H9 (cell line): Measurements from ENCODE around the gene FLT1. TPM values are rescaled to one million over a fixed set of nuclear protein-coding genes. Genes with fewer than 3 reads are reported as not detected.

Experiments used
- DNase-seq: peaks from one replicate; pipeline ENCODE4 v3.0.0-alpha.2; 2017
- H2AFZ ChIP-seq: one replicate; pipeline ENCODE4 v1.6.1; 2013; ENCODE audit warnings: mild to moderate bottlenecking, low read length, control low read depth, moderate library complexity
- H2AK5ac ChIP-seq: 2 replicates; pipeline ENCODE4 v1.6.1; 2013; ENCODE audit warnings: low read length, control low read depth, mixed read lengths; ENCODE audit not compliant: insufficient read length
- H2BK120ac ChIP-seq: one replicate; pipeline ENCODE4 v1.6.1; 2013; ENCODE audit warnings: low read depth, mild to moderate bottlenecking, low read length, control low read depth, inconsistent platforms; ENCODE audit not compliant: poor library complexity, severe bottlenecking
- H2BK12ac ChIP-seq: 2 replicates; pipeline ENCODE4 v1.6.1; 2013; ENCODE audit warnings: low read length, control low read depth, mixed read lengths, low read depth; ENCODE audit not compliant: insufficient read length
- H2BK15ac ChIP-seq: 2 replicates; pipeline ENCODE4 v1.6.1; 2013; ENCODE audit warnings: low read depth, low read length, control low read depth
- H2BK20ac ChIP-seq: one replicate; pipeline ENCODE4 v1.6.1; 2013; ENCODE audit warnings: low read depth, mild to moderate bottlenecking, low read length, control low read depth, inconsistent platforms; ENCODE audit not compliant: poor library complexity, severe bottlenecking
- H2BK5ac ChIP-seq: 2 replicates; pipeline ENCODE4 v1.6.1; 2013; ENCODE audit warnings: low read length, control low read depth, mixed read lengths; ENCODE audit not compliant: insufficient read length
- H3K14ac ChIP-seq: 2 replicates; pipeline ENCODE4 v1.6.1; 2013; ENCODE audit warnings: low read length, control low read depth; ENCODE audit not compliant: insufficient read depth
- H3K18ac ChIP-seq: 2 replicates; pipeline ENCODE4 v1.6.1; 2013; ENCODE audit warnings: low read depth, mild to moderate bottlenecking, mixed read lengths, low read length, control low read depth; ENCODE audit not compliant: insufficient read length
- H3K23ac ChIP-seq: 2 replicates; pipeline ENCODE4 v1.6.1; 2013; ENCODE audit warnings: low read length, control low read depth, mixed read lengths, low read depth; ENCODE audit not compliant: insufficient read length
- H3K23me2 ChIP-seq: 2 replicates; pipeline ENCODE4 v1.6.1; 2013; ENCODE audit warnings: low read depth, mild to moderate bottlenecking, mixed read lengths, low read length, control low read depth; ENCODE audit not compliant: insufficient read length, poor library complexity, severe bottlenecking
- H3K27ac ChIP-seq: 2 replicates; pipeline ENCODE4 v1.5.1; 2013; ENCODE audit warnings: low read length, control low read depth, mixed read lengths, low read depth; ENCODE audit not compliant: insufficient read length
- H3K27me3 ChIP-seq: 2 replicates; pipeline ENCODE4 v1.6.1; 2013; ENCODE audit warnings: low read length, control low read depth, inconsistent platforms; ENCODE audit not compliant: insufficient read depth
- H3K4ac ChIP-seq: 2 replicates; pipeline ENCODE4 v1.6.1; 2013; ENCODE audit warnings: low read depth, mild to moderate bottlenecking, control low read depth, inconsistent platforms, low read length, moderate library complexity
- H3K4me1 ChIP-seq: 2 replicates; pipeline ENCODE4 v1.6.1; 2013; ENCODE audit warnings: low read length, control low read depth, inconsistent platforms; ENCODE audit not compliant: insufficient read depth
- H3K4me2 ChIP-seq: 2 replicates; pipeline ENCODE4 v1.6.1; 2013; ENCODE audit warnings: low read length, control low read depth, mixed read lengths; ENCODE audit not compliant: insufficient read length, insufficient read depth
- H3K56ac ChIP-seq: 2 replicates; pipeline ENCODE4 v1.6.1; 2013; ENCODE audit warnings: low read depth, mild to moderate bottlenecking, mixed read lengths, low read length, control low read depth; ENCODE audit not compliant: insufficient read length
- H3K79me1 ChIP-seq: 2 replicates; pipeline ENCODE4 v1.6.1; 2013; ENCODE audit warnings: low read depth, mild to moderate bottlenecking, moderate library complexity, low read length, control low read depth, inconsistent platforms; ENCODE audit not compliant: insufficient read depth, poor library complexity, severe bottlenecking
- H3K79me2 ChIP-seq: 2 replicates; pipeline ENCODE4 v1.6.1; 2013; ENCODE audit warnings: low read length, control low read depth, inconsistent platforms; ENCODE audit not compliant: insufficient read depth
- H3K9ac ChIP-seq: 2 replicates; pipeline ENCODE4 v1.6.1; 2013; ENCODE audit warnings: low read length, control low read depth, mixed read lengths; ENCODE audit not compliant: insufficient read length; ENCODE audit errors: extremely low read depth
- H3K9me3 ChIP-seq: one replicate; pipeline ENCODE4 v1.6.1; 2013; ENCODE audit warnings: low read depth, low read length, inconsistent platforms; ENCODE audit not compliant: control insufficient read depth
- H3T11ph ChIP-seq: one replicate; pipeline ENCODE4 v1.6.1; 2013; ENCODE audit warnings: mild to moderate bottlenecking, low read length, control low read depth, inconsistent platforms
- H4K20me1 ChIP-seq: one replicate; pipeline ENCODE4 v1.6.1; 2013; ENCODE audit not compliant: control insufficient read depth, insufficient read length, insufficient read depth
- H4K5ac ChIP-seq: 2 replicates; pipeline ENCODE4 v1.6.1; 2013; ENCODE audit warnings: low read depth, mild to moderate bottlenecking, mixed read lengths, low read length, control low read depth; ENCODE audit not compliant: insufficient read length
- H4K8ac ChIP-seq: replicated peaks from 2 replicates; pipeline ENCODE4 v1.6.1; 2013; ENCODE audit warnings: low read length, control low read depth, mixed read lengths, low read depth; ENCODE audit not compliant: insufficient read length
- H4K91ac ChIP-seq: 2 replicates; pipeline ENCODE4 v1.6.1; 2013; ENCODE audit warnings: low read depth, mild to moderate bottlenecking, moderate library complexity, mixed read lengths, low read length, control low read depth; ENCODE audit not compliant: insufficient read length
- H3K27ac Mint-ChIP-seq, 3 experiments: 2 replicates in 2 of 3; 3 replicates in 1 of 3; pipeline ENCODE4 v1.8.0; 2020 to 2021; ENCODE audit warnings: mixed read lengths in 3 of 3, mild to moderate bottlenecking in 1 of 3, moderate library complexity in 1 of 3
- H3K27me3 Mint-ChIP-seq: 2 replicates; pipeline ENCODE4 v1.8.0; 2021; ENCODE audit warnings: low read depth, mild to moderate bottlenecking, moderate library complexity, mixed read lengths
- H3K36me3 Mint-ChIP-seq, 3 experiments: 2 replicates in 2 of 3; 3 replicates in 1 of 3; pipeline ENCODE4 v1.8.0; 2020 to 2021; ENCODE audit warnings: low read depth in 3 of 3, mixed read lengths in 3 of 3; ENCODE audit not compliant: insufficient read depth in 1 of 3
- H3K4me1 Mint-ChIP-seq, 2 experiments: 2 replicates each; pipeline ENCODE4 v1.8.0; 2020; ENCODE audit warnings: mixed read lengths in 2 of 2
- H3K4me3 Mint-ChIP-seq, 2 experiments: 2 replicates in 1 of 2; 3 replicates in 1 of 2; pipeline ENCODE4 v1.8.0; 2020 to 2021; ENCODE audit warnings: mild to moderate bottlenecking in 2 of 2, mixed read lengths in 2 of 2, moderate library complexity in 1 of 2
- H3K9me3 Mint-ChIP-seq, 2 experiments: 2 replicates in 1 of 2; 3 replicates in 1 of 2; pipeline ENCODE4 v1.8.0; 2020; ENCODE audit warnings: mild to moderate bottlenecking in 2 of 2, mixed read lengths in 2 of 2, moderate library complexity in 1 of 2
- CTCF ChIP-seq: fragments of 200-600 bp; sonication (generic); conservative IDR thresholded peaks from 3 replicates; pipeline ENCODE4 v1.8.0; 2021; ENCODE audit warnings: antibody characterized with exemption, mild to moderate bottlenecking
- WGBS: extraction: QIAGEN DNeasy Blood & Tissue Kit; methylation state at CpG from one replicate; pipeline ENCODE4 v1.1.7; 2013; ENCODE audit warnings: missing lambda C conversion rate, low lambda C conversion rate, mixed read lengths; ENCODE audit not compliant: insufficient read length; ENCODE audit errors: extremely low coverage; 5-methylcytosine and 5-hydroxymethylcytosine counted together
- total RNA-seq: library from RNA; stranded (reverse); gene quantifications from 2 replicates; pipeline ENCODE4 v1.2.1, GENCODE V29; 2021

Gene FLT1
- total RNA-seq, 1 experiment from 2014 or later = 84.1 TPM

DNA sequence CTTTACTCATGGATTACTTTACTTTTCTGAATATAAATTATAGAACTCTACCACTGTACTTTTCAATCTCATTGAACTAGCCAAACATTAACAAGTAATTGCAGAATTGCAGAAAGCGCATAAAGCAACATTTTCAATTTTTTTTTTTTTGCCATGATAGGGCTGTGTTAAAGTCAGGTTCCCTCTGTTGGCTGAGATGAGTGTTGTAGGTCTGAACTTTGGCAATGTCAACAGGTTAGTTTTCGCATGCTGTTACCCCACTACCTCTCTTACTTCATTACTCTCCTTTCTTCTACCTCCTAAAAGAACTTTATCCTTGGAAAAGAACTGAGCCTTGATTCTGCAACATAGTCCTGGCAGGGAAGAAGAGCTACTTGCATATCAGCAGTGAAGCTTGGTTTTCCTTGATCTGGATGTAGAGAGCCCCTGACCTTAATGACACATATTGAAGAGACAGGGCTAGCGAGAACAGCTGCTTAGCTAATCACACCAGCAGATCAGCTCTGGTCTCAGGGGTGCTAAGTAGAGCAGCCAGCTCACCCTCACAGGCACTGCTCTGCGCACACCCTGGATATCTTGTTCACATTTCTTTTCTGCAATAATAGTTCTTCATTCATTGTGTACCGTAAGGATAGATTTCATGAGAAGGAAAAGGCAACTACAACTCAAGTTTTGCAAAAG is 119.5 kb downstream of the FLT1 start:
- Mint-ChIP-seq H3K27ac (peak overlapping the region in 1 of 3 experiments; percentile 69; a peak in 2 of 7 replicates), H3K4me3 (no peak overlapping the region)
- H3K27ac ChIP-seq = no peak overlapping the region

More for the DNA sequence above, 119.5 kb downstream of the FLT1 start:
- no peak for DNase-seq
- no peak overlapping the region for H4K5ac ChIP-seq
- Mint-ChIP-seq H3K9me3 (no peaks in the 10 kb centered on the region), H3K27me3 (no peaks in the 10 kb centered on the region), H3K4me1 (peaks cover 26 to 27% of the 10 kb centered on the region in 2 experiments), H3K36me3 (peaks cover 0 to 31% (median 4%) of the 10 kb centered on the region in 3 experiments; a peak in 5 of 7 replicates)
- peaks cover 7% of the 10 kb centered on the region; the same call in 1 of the 2 replicates for H3K4me1 ChIP-seq
- no CpG with 5 or more reads among the region's 5 CpGs for WGBS
- H3K18ac ChIP-seq = no peak overlapping the region
- no peak overlapping the region for H3K23ac ChIP-seq
- no peak overlapping the region for H3K9ac ChIP-seq
- no peaks in the 10 kb centered on the region for H3K27me3 ChIP-seq
- H3K79me1 ChIP-seq = no peaks in the 10 kb centered on the region
- H3T11ph ChIP-seq = no peak overlapping the region
- H4K20me1 ChIP-seq = no peaks in the 10 kb centered on the region
- TF ChIP-seq CTCF = peak; percentile 26; the same call in 1 of the 3 replicates
- no peak overlapping the region for H4K91ac ChIP-seq
- H4K8ac ChIP-seq = no peak overlapping the region
- H3K14ac ChIP-seq = no peak overlapping the region
- H2AFZ ChIP-seq = no peak overlapping the region
- no peak overlapping the region for H2BK15ac ChIP-seq
- no peak overlapping the region for H3K56ac ChIP-seq
- H2AK5ac ChIP-seq = no peak overlapping the region
- H2BK5ac ChIP-seq = no peak overlapping the region
- H3K79me2 ChIP-seq = no peaks in the 10 kb centered on the region
- H3K4ac ChIP-seq = no peak overlapping the region
- no peak overlapping the region for H2BK120ac ChIP-seq
- H2BK12ac ChIP-seq = no peak overlapping the region
- H3K4me2 ChIP-seq = no peak overlapping the region
- no peaks in the 10 kb centered on the region for H3K23me2 ChIP-seq
- H3K9me3 ChIP-seq = no peaks in the 10 kb centered on the region
- no peak overlapping the region for H2BK20ac ChIP-seq
